ENCODE results near the gene POU5F1.
"Not testable (repeated sequence)": the region's sequence is repeated elsewhere in the genome, so short reads cannot be mapped to it uniquely, and the experiment has no call there.

The POU5F1 gene

DNA sequence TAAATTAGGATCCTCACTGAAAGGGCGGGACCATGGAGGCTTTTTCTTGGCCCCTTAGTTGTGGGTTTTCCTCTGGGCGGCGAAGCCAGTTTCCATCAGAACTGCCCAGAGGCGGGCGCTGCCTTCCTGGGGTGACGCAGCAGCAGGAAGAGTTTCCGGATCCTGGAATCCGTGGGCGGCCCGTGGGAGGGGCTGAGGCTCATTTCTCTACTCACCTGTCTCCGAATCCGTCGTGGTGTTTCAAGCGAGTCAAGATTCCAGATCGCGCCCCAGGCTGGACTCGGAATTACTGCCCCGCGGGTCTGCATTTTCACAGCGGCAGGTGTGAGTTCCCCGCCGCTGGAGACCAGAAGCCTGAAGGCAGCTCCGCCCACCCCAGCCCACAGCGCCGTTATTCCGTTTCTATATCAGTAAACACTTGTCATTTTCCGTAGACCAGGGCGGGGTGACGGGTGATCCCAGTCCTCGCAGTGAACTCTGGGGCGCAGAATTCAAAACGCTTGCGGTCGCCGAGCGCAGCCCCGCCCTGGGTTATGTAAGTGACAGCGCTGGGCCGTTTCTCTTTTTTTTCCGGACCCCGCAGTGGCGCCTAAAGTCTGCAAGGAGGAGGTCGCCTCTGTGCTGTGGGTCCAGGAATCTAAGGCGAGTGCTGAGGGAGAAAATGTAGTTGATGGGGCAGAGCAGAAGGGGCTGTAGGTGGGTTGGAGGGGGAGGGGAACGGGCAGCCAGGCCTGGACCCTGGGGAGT, 27.2 kb upstream of the POU5F1 start:
- peak overlapping the region; percentile 65 for H3K4me3 ChIP-seq (ENCODE audit: low read depth, low read length)
- TF ChIP-seq CTCF (IDR thresholded peaks at IDR 0.05; ENCODE audit: low read depth, low read length) = no peak
- in situ Hi-C loops (cut with HindIII; ENCODE audit: low sequenced_read_pairs) = no loop called here
- peak; percentile 81 for DNase-seq (ENCODE audit: low read depth, low spot score)

DNA sequence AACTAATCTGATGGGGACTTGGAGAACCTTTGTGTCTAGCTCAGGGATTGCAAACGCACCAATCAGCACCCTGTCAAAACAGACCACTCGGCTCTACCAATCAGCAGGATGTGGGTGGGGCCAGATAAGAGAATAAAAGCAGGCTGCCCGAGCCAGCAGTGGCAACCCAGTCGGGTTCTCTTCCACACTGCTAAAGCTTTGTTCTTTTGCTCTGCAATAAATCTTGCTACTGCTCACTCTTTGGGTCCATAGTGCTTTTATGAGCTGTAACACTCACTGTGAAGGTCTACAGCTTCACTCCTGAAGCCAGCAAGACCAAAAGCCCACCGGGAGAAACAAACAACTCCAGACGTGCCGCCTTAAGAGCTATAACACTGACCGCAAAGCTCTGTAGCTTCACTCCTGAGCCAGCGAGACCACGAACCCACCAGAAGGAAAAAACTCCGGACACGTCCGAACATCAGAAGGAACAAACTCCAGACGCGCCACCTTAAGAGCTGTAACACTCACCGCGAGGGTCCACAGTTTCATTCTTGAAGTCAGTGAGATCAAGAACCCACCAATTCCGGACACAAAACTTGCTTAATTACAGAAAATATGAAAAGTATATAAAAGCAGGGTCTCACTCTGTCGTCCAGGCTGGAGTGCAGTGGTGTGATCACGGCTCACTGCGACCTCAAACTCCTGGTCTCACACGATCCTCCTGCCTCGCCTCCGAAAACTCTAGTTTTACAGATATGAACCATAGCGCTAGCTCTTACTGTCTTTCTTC, 26.0 kb upstream of the POU5F1 start:
- in situ Hi-C loops (cut with HindIII; ENCODE audit: low sequenced_read_pairs); H3K4me3 ChIP-seq (ENCODE audit: low read depth, low read length); DNase-seq (ENCODE audit: low read depth, low spot score): not testable (repeated sequence)

DNA sequence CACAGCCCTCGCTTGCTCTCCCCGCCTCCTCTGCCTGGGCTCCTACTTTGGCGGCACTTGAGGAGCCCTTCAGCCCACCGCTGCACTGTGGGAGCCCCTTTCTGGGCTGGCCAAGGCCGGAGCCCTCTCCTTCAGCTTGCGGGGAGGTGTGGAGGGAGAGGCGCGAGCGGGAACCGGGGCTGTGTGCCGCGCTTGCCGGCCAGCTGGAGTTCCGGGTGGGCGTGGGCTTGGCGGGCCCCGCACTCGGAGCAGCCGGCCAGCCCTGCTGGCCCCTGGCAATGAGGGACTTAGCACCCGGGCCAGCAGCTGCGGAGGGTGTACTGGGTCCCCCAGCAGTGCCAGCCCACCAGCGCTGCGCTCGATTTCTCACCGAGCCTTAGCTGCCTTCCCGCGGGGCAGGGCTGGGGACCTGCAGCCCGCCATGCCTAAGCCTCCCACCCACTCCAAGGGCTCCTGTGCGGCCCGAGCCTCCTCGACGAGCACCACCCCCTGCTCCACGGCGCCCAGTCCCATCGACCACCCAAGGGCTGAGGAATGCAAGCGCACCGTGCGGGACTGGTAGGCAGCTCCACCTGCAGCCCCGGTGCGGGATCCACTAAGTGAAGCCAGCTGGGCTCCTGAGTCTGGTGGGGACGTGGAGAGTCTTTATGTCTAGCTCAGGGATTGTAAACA, 25.0 kb upstream of the POU5F1 start:
- in situ Hi-C loops (cut with HindIII; ENCODE audit: low sequenced_read_pairs) = not testable (repeated sequence)

GRCh38 chr6:31194061-31194834, 23.8 kb upstream of the POU5F1 start:
- H3K4me3 ChIP-seq (ENCODE audit: low read depth, low read length) = no peak overlapping the region
- in situ Hi-C loops (cut with HindIII; ENCODE audit: low sequenced_read_pairs) = no loop called here
- no peak for DNase-seq (ENCODE audit: low read depth, low spot score)
- no peak for TF ChIP-seq CTCF (IDR thresholded peaks at IDR 0.05; ENCODE audit: low read depth, low read length)

More for the DNA sequence above, 25.0 kb upstream of the POU5F1 start:
- not testable (repeated sequence) for DNase-seq (ENCODE audit: low read depth, low spot score); H3K4me3 ChIP-seq (ENCODE audit: low read depth, low read length)

- no peak overlapping the region for H3K4me3 ChIP-seq (ENCODE audit: low read depth, low read length)
- TF ChIP-seq CTCF (IDR thresholded peaks at IDR 0.05; ENCODE audit: low read depth, low read length) = no peak
- in situ Hi-C loops (cut with HindIII; ENCODE audit: low sequenced_read_pairs) = no loop called here
- DNase-seq (ENCODE audit: low read depth, low spot score) = no peak
Measured at GRCh38 chr6:31193206-31193605, 22.7 kb upstream of the POU5F1 start.

DNA sequence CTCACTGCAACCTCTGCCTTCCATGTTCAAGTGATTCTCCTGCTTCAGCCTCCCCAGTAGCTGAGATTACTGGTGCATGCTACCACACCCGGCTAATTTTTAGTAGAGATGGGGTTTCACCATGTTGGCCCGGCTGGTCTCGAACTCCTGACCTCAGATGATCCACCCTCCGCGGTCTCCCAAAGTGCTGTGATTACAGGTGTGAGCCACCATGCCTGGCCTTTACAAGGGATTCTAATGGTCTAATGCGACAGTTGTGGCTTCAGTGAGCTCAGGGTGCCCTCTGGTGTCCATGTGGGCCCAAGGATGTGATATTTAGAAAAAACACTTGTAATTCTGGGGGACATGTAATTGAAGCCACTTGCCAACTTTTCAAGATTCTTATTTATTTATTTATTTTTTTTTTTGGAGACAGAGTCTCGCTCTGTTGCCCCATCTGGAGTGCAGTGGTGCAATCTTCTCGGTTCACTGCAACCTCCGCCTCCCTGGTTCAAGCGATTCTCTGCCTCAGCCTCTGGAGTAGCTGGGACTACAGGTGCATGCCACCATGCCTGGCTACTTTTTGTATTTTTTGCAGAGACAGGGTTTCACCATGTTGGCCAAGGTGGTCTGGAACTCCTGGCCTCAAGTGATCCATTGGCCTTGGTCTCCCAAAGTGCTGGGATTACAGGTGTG, 22.1 kb upstream of the POU5F1 start:
- H3K4me3 ChIP-seq (ENCODE audit: low read depth, low read length); in situ Hi-C loops (cut with HindIII; ENCODE audit: low sequenced_read_pairs): not testable (repeated sequence)
- peak; percentile 69 for DNase-seq (ENCODE audit: low read depth, low spot score)
- peak; percentile 73 for TF ChIP-seq CTCF (IDR thresholded peaks at IDR 0.05; ENCODE audit: low read depth, low read length)

DNA sequence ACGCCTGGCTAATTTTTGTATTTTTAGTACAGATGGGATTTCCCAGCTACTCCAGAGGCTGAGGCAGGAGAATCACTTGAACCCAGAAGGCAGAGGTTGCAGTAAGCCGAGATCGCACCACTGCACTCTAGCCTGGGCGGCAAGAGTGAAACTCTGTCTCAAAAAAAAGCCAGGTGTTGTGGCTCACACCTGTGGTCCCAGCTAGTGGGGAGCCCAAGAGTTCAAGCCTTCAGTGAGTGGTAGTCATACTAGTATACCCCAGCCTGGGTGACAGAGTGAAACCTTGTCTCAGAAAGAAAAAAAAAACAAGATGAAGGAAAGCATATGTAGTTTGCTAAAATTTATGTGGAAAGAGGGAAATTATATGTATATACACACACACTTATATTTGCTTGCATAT, 20.0 kb upstream of the POU5F1 start:
- TF ChIP-seq CTCF (IDR thresholded peaks at IDR 0.05; ENCODE audit: low read depth, low read length) = no peak
- no peak overlapping the region for H3K4me3 ChIP-seq (ENCODE audit: low read depth, low read length)
- DNase-seq (ENCODE audit: low read depth, low spot score) = no peak
- in situ Hi-C loops (cut with HindIII; ENCODE audit: low sequenced_read_pairs) = no loop called here

GRCh38 chr6:31189223-31189622, 18.7 kb upstream of the POU5F1 start:
- H3K4me3 ChIP-seq (ENCODE audit: low read depth, low read length); DNase-seq (ENCODE audit: low read depth, low spot score); in situ Hi-C loops (cut with HindIII; ENCODE audit: low sequenced_read_pairs): not testable (repeated sequence)

All from astrocyte of the spinal cord (primary cell).